ENCODE measurements around the gene TMEM209.

The TMEM209 gene

GRCh38 chr7:130162196-130162595 lies 43.0 kb downstream of the TMEM209 start:
- no peaks in the 10 kb centered on the region for H3K9me3 ChIP-seq (ENCODE audit: control insufficient read depth, low read length)
- 97 to 100% methylated on average over 2 to 5 of the region's 5 CpGs for WGBS, 2 experiments (ENCODE audit: insufficient coverage in 2 of 2)
- no peak overlapping the region for H3K27ac ChIP-seq (ENCODE audit: low read depth, low read length, severe bottlenecking)
- H3K36me3 ChIP-seq (ENCODE audit: control insufficient read depth, insufficient read depth, low read length), result peaks cover 52% of the 10 kb centered on the region
- H3K4me3 ChIP-seq (ENCODE audit: extremely low read depth, insufficient read depth, low read length, poor library complexity, severe bottlenecking), result no peak overlapping the region
- H3K4me1 ChIP-seq (ENCODE audit: control insufficient read depth, insufficient read depth, low read length, poor library complexity, severe bottlenecking), result no peaks in the 10 kb centered on the region

GRCh38 chr7:130160455-130160854 lies 44.8 kb downstream of the TMEM209 start:
- peaks cover 47% of the 10 kb centered on the region for H3K36me3 ChIP-seq (ENCODE audit: control insufficient read depth, insufficient read depth, low read length)
- H3K27ac ChIP-seq (ENCODE audit: low read depth, low read length, severe bottlenecking), result no peak overlapping the region
- 95 to 98% methylated on average over 7 to 8 of the region's 8 CpGs for WGBS, 2 experiments (ENCODE audit: insufficient coverage in 2 of 2)
- H3K9me3 ChIP-seq (ENCODE audit: control insufficient read depth, low read length), result no peaks in the 10 kb centered on the region
- no peak overlapping the region for H3K4me3 ChIP-seq (ENCODE audit: extremely low read depth, insufficient read depth, low read length, poor library complexity, severe bottlenecking)
- no peaks in the 10 kb centered on the region for H3K4me1 ChIP-seq (ENCODE audit: control insufficient read depth, insufficient read depth, low read length, poor library complexity, severe bottlenecking)

GRCh38 chr7:130160023-130160422 lies 45.2 kb downstream of the TMEM209 start:
- Histone ChIP-seq H3K9me3 (ENCODE audit: control insufficient read depth, low read length) (no peaks in the 10 kb centered on the region), H3K4me3 (ENCODE audit: extremely low read depth, insufficient read depth, low read length, poor library complexity, severe bottlenecking) (no peak overlapping the region), H3K4me1 (ENCODE audit: control insufficient read depth, insufficient read depth, low read length, poor library complexity, severe bottlenecking) (no peaks in the 10 kb centered on the region), H3K27ac (ENCODE audit: low read depth, low read length, severe bottlenecking) (no peak overlapping the region), H3K36me3 (ENCODE audit: control insufficient read depth, insufficient read depth, low read length) (peaks cover 47% of the 10 kb centered on the region)
- WGBS, 2 experiments (ENCODE audit: insufficient coverage in 2 of 2), result 100% methylated on average over 2 of the region's 2 CpGs

- Histone ChIP-seq H3K4me3 (ENCODE audit: extremely low read depth, insufficient read depth, low read length, poor library complexity, severe bottlenecking) (no peak overlapping the region), H3K36me3 (ENCODE audit: control insufficient read depth, insufficient read depth, low read length) (peaks cover 37% of the 10 kb centered on the region), H3K9me3 (ENCODE audit: control insufficient read depth, low read length) (no peaks in the 10 kb centered on the region), H3K4me1 (ENCODE audit: control insufficient read depth, insufficient read depth, low read length, poor library complexity, severe bottlenecking) (no peaks in the 10 kb centered on the region), H3K27ac (ENCODE audit: low read depth, low read length, severe bottlenecking) (no peak overlapping the region)
- WGBS, 2 experiments (ENCODE audit: insufficient coverage in 2 of 2), result 95 to 97% methylated on average over 5 to 6 of the region's 7 CpGs
These were observed 47.5 kb downstream of the TMEM209 start for GRCh38 chr7:130157700-130158099.

GRCh38 chr7:130156140-130156539 lies 49.1 kb downstream of the TMEM209 start:
- no peak overlapping the region for H3K27ac ChIP-seq (ENCODE audit: low read depth, low read length, severe bottlenecking)
- H3K4me1 ChIP-seq (ENCODE audit: control insufficient read depth, insufficient read depth, low read length, poor library complexity, severe bottlenecking), result no peaks in the 10 kb centered on the region
- no peaks in the 10 kb centered on the region for H3K9me3 ChIP-seq (ENCODE audit: control insufficient read depth, low read length)
- WGBS, 2 experiments (ENCODE audit: insufficient coverage in 2 of 2), result 83 to 100% methylated on average over 5 to 7 of the region's 7 CpGs
- H3K4me3 ChIP-seq (ENCODE audit: extremely low read depth, insufficient read depth, low read length, poor library complexity, severe bottlenecking), result no peak overlapping the region
- peaks cover 25% of the 10 kb centered on the region for H3K36me3 ChIP-seq (ENCODE audit: control insufficient read depth, insufficient read depth, low read length)

GRCh38 chr7:130154501-130155317 lies 50.5 kb downstream of the TMEM209 start:
- Histone ChIP-seq H3K4me1 (ENCODE audit: control insufficient read depth, insufficient read depth, low read length, poor library complexity, severe bottlenecking) (no peaks in the 10 kb centered on the region), H3K27ac (ENCODE audit: low read depth, low read length, severe bottlenecking) (no peak overlapping the region), H3K9me3 (ENCODE audit: control insufficient read depth, low read length) (no peaks in the 10 kb centered on the region), H3K4me3 (ENCODE audit: extremely low read depth, insufficient read depth, low read length, poor library complexity, severe bottlenecking) (no peak overlapping the region), H3K36me3 (ENCODE audit: control insufficient read depth, insufficient read depth, low read length) (peaks cover 11% of the 10 kb centered on the region)
- 88% methylated on average over 31 of the region's 31 CpGs for WGBS, 2 experiments (ENCODE audit: insufficient coverage in 2 of 2)

GRCh38 chr7:130154131-130154500 lies 51.1 kb downstream of the TMEM209 start:
- WGBS, 2 experiments (ENCODE audit: insufficient coverage in 2 of 2), result 98 to 100% methylated on average over 4 to 5 of the region's 6 CpGs
- Histone ChIP-seq H3K27ac (ENCODE audit: low read depth, low read length, severe bottlenecking) (no peak overlapping the region), H3K4me1 (ENCODE audit: control insufficient read depth, insufficient read depth, low read length, poor library complexity, severe bottlenecking) (no peaks in the 10 kb centered on the region), H3K36me3 (ENCODE audit: control insufficient read depth, insufficient read depth, low read length) (peaks cover 6% of the 10 kb centered on the region), H3K9me3 (ENCODE audit: control insufficient read depth, low read length) (no peaks in the 10 kb centered on the region), H3K4me3 (ENCODE audit: extremely low read depth, insufficient read depth, low read length, poor library complexity, severe bottlenecking) (no peak overlapping the region)

- Histone ChIP-seq H3K4me1 (ENCODE audit: control insufficient read depth, insufficient read depth, low read length, poor library complexity, severe bottlenecking) (no peaks in the 10 kb centered on the region), H3K36me3 (ENCODE audit: control insufficient read depth, insufficient read depth, low read length) (peaks cover 6% of the 10 kb centered on the region), H3K9me3 (ENCODE audit: control insufficient read depth, low read length) (no peaks in the 10 kb centered on the region), H3K27ac (ENCODE audit: low read depth, low read length, severe bottlenecking) (peak overlapping the region; percentile 3), H3K4me3 (ENCODE audit: extremely low read depth, insufficient read depth, low read length, poor library complexity, severe bottlenecking) (no peak overlapping the region)
- 93% methylated on average over 12 to 24 of the region's 29 CpGs for WGBS, 2 experiments (ENCODE audit: insufficient coverage in 2 of 2)
These were observed 51.8 kb downstream of the TMEM209 start for GRCh38 chr7:130153211-130153908.

GRCh38 chr7:130152493-130153210 lies 52.6 kb downstream of the TMEM209 start:
- Histone ChIP-seq H3K4me1 (ENCODE audit: control insufficient read depth, insufficient read depth, low read length, poor library complexity, severe bottlenecking) (no peaks in the 10 kb centered on the region), H3K4me3 (ENCODE audit: extremely low read depth, insufficient read depth, low read length, poor library complexity, severe bottlenecking) (no peak overlapping the region), H3K36me3 (ENCODE audit: control insufficient read depth, insufficient read depth, low read length) (peaks cover 3% of the 10 kb centered on the region), H3K9me3 (ENCODE audit: control insufficient read depth, low read length) (no peaks in the 10 kb centered on the region), H3K27ac (ENCODE audit: low read depth, low read length, severe bottlenecking) (peak overlapping the region; percentile 3)
- WGBS, 2 experiments (ENCODE audit: insufficient coverage in 2 of 2), result 91 to 92% methylated on average over 16 to 17 of the region's 17 CpGs

GRCh38 chr7:130151591-130152492 lies 53.4 kb downstream of the TMEM209 start:
- H3K36me3 ChIP-seq (ENCODE audit: control insufficient read depth, insufficient read depth, low read length), result no peaks in the 10 kb centered on the region
- 78 to 89% methylated on average over 3 to 5 of the region's 5 CpGs for WGBS, 2 experiments (ENCODE audit: insufficient coverage in 2 of 2)
- H3K4me3 ChIP-seq (ENCODE audit: extremely low read depth, insufficient read depth, low read length, poor library complexity, severe bottlenecking), result no peak overlapping the region
- H3K4me1 ChIP-seq (ENCODE audit: control insufficient read depth, insufficient read depth, low read length, poor library complexity, severe bottlenecking), result no peaks in the 10 kb centered on the region
- no peak overlapping the region for H3K27ac ChIP-seq (ENCODE audit: low read depth, low read length, severe bottlenecking)
- no peaks in the 10 kb centered on the region for H3K9me3 ChIP-seq (ENCODE audit: control insufficient read depth, low read length)
